Measurements from ENCODE around the gene ICAM3. TPM values are rescaled to one million over a fixed set of nuclear protein-coding genes. Genes with fewer than 3 reads are reported as not detected.

The ICAM3 gene
- polyA plus RNA-seq, 1 experiment, result 17.3 TPM

- Histone ChIP-seq H3K27me3 (ENCODE audit: control insufficient read depth, insufficient read depth, low read length) (no peaks in the 10 kb centered on the region), H3K4me3 (ENCODE audit: low read depth, low read length) (no peak overlapping the region), H3K36me3 (ENCODE audit: control insufficient read depth, insufficient read depth, low read length) (peaks cover 34% of the 10 kb centered on the region)
- CTCF ChIA-PET, result no interaction called here
- DNase-seq (ENCODE audit: low read depth), result no peak
- TF ChIP-seq CTCF (IDR thresholded peaks at IDR 0.05; ENCODE audit: insufficient read depth, low read depth, low read length), result no peak
- POLR2A ChIA-PET, result no interaction called here
Measured at GRCh38 chr19:10362259-10362658, 22.8 kb upstream of the ICAM3 start.

GRCh38 chr19:10361569-10362011 lies 22.2 kb upstream of the ICAM3 start:
- no peak for TF ChIP-seq CTCF (IDR thresholded peaks at IDR 0.05; ENCODE audit: insufficient read depth, low read depth, low read length)
- CTCF ChIA-PET, result no interaction called here
- Histone ChIP-seq H3K36me3 (ENCODE audit: control insufficient read depth, insufficient read depth, low read length) (peaks cover 36% of the 10 kb centered on the region), H3K27me3 (ENCODE audit: control insufficient read depth, insufficient read depth, low read length) (no peaks in the 10 kb centered on the region), H3K4me3 (ENCODE audit: low read depth, low read length) (no peak overlapping the region)
- POLR2A ChIA-PET, result no interaction called here
- DNase-seq (ENCODE audit: low read depth), result no peak

- H3K4me3 ChIP-seq (ENCODE audit: low read depth, low read length), result no peak overlapping the region
- CTCF ChIA-PET, result no interaction called here
- POLR2A ChIA-PET, result no interaction called here
- DNase-seq (ENCODE audit: low read depth), result no peak
- no peaks in the 10 kb centered on the region for H3K27me3 ChIP-seq (ENCODE audit: control insufficient read depth, insufficient read depth, low read length)
- no peak for TF ChIP-seq CTCF (IDR thresholded peaks at IDR 0.05; ENCODE audit: insufficient read depth, low read depth, low read length)
- peaks cover 31% of the 10 kb centered on the region for H3K36me3 ChIP-seq (ENCODE audit: control insufficient read depth, insufficient read depth, low read length)
Measured at GRCh38 chr19:10356431-10356830, 17.0 kb upstream of the ICAM3 start.

- H3K36me3 ChIP-seq (ENCODE audit: control insufficient read depth, insufficient read depth, low read length), result peaks cover 26% of the 10 kb centered on the region
- TF ChIP-seq CTCF (IDR thresholded peaks at IDR 0.05; ENCODE audit: insufficient read depth, low read depth, low read length), result no peak
- POLR2A ChIA-PET, result interaction anchor here (0.6 kb wide), 1 partner anchor 185 kb away, joined by 3 read pairs; no protein-coding TSS in a partner anchor
- no peak overlapping the region for H3K4me3 ChIP-seq (ENCODE audit: low read depth, low read length)
- DNase-seq (ENCODE audit: low read depth), result no peak
- H3K27me3 ChIP-seq (ENCODE audit: control insufficient read depth, insufficient read depth, low read length), result no peaks in the 10 kb centered on the region
- CTCF ChIA-PET, result interaction anchor here (0.7 kb wide), 1 partner anchor 17 kb away, joined by 5 read pairs; no protein-coding TSS in a partner anchor
Measured at GRCh38 chr19:10353793-10354391, 14.5 kb upstream of the ICAM3 start.

GRCh38 chr19:10352764-10353671 lies 13.6 kb upstream of the ICAM3 start:
- ChIA-PET CTCF (interaction anchor here (0.7 kb wide), 1 partner anchor 16 kb away, joined by 5 read pairs; no protein-coding TSS in a partner anchor), POLR2A (no interaction called here)
- DNase-seq (ENCODE audit: low read depth), result no peak
- Histone ChIP-seq H3K4me3 (ENCODE audit: low read depth, low read length) (no peak overlapping the region), H3K36me3 (ENCODE audit: control insufficient read depth, insufficient read depth, low read length) (peaks cover 26% of the 10 kb centered on the region), H3K27me3 (ENCODE audit: control insufficient read depth, insufficient read depth, low read length) (no peaks in the 10 kb centered on the region)
- no peak for TF ChIP-seq CTCF (IDR thresholded peaks at IDR 0.05; ENCODE audit: insufficient read depth, low read depth, low read length)
